Ovary (tissue), 9 donors: Measurements from ENCODE around the gene NNAT. TPM values are rescaled to one million over a fixed set of nuclear protein-coding genes. Genes with fewer than 3 reads are reported as not detected.

Experiments
- DNase-seq, 5 donors: peaks; one replicate each; pipeline ENCODE4 v3.0.0-alpha.2; 2019 to 2020
- H3K27ac ChIP-seq, 2 donors: fragments of 200-600 bp; one replicate each; pipeline versions ENCODE4 v1.5.1 to v1.8.0; 2019 to 2022
- H3K27me3 ChIP-seq: fragments of 200-600 bp; one replicate; pipeline ENCODE4 v1.8.0; 2022
- H3K36me3 ChIP-seq: fragments of 200-600 bp; sonication (generic); one replicate; pipeline ENCODE4 v1.5.1; 2019
- H3K4me1 ChIP-seq: one replicate; pipeline ENCODE4 v1.8.1; 2013; ENCODE audit warnings: mild to moderate bottlenecking, moderate library complexity; ENCODE audit not compliant: insufficient read depth
- H3K4me3 ChIP-seq: fragments of 200-600 bp; sonication (generic); one replicate; pipeline ENCODE4 v1.5.1; 2017
- H3K9me3 ChIP-seq, 2 donors: fragments of 200-600 bp in 1 of 2; sonication (generic) in 1 of 2; one replicate each; pipeline versions ENCODE4 v1.5.1 to v1.8.1; 2013 to 2019; ENCODE audit warnings: mild to moderate bottlenecking in 1 of 2, moderate library complexity in 1 of 2
- EP300 ChIP-seq: sonication (generic); formaldehyde crosslinking; IDR thresholded peaks from one replicate; pipeline ENCODE4 v1.6.1; 2017; ENCODE audit warnings: antibody characterized with exemption
- POLR2A ChIP-seq: fragments of 450-650 bp; IDR thresholded peaks from one replicate; pipeline ENCODE4 v1.6.1; 2017; ENCODE audit warnings: antibody characterized with exemption, mild to moderate bottlenecking, moderate library complexity
- WGBS, 3 donors: extraction: QIAGEN DNeasy Blood & Tissue Kit in 1 of 3; methylation state at CpG; one replicate each; pipeline versions ENCODE4 v1.1.5 to v1.1.7; 2013 to 2017; 5-methylcytosine and 5-hydroxymethylcytosine counted together
- intact Hi-C, 4 donors: fragments of 100-400 bp; cut with DNase I; formaldehyde crosslinking; loops; one replicate each; pipeline versions ENCODE4 v1.11.0 to v1.15.1; 2022 to 2023
- polyA plus RNA-seq, 2 donors: library from polyadenylated mRNA; stranded (reverse); fragments of 200-250 nt in 1 of 2; fragments of 350-450 nt in 1 of 2; fragmentation: Illumina TruSeq in 1 of 2; extraction: RNeasy Lipid Tissue Mini Kit (QIAGEN cat#74804) in 1 of 2; gene quantifications; one replicate each; pipeline ENCODE4 v1.2.3, GENCODE V29; 2013 to 2014
- total RNA-seq, 7 donors: library from RNA; depleted of rRNA in 2 of 7; stranded (reverse); fragments of >200 nt in 2 of 7; fragmentation: NEBNext Ultra II Directional in 3 of 7; extraction: Animal tissue kit (Norgen Biotek cat#: 25700) in 3 of 7; gene quantifications; one replicate each; pipeline versions ENCODE4 v1.1.0 to v1.2.4, GENCODE V29; 2016 to 2023
- TF ChIP-seq, protein P1 (sequence below), 3 donors: fragments of 450-650 bp in 2 of 3; fragments of 200-600 bp in 1 of 3; IDR thresholded peaks; one replicate each; pipeline versions ENCODE4 v1.5.1 to v1.8.0; 2016 to 2022; ENCODE audit warnings: antibody characterized with exemption in 3 of 3, mild to moderate bottlenecking in 1 of 3
- donor health status: DM: no; HTN: no; CAD: no; lungs with moderate emphysema.
- donor health status: DM: no; HTN: no; CAD: no.
- donor health status: Bipolar disorder and iron deficiency.
- donor health status: DM: yes; HTN: yes; CAD: no.
- donor health status: DM: no; HTN: no; CAD: no.
- donor health status: DM: yes; HTN: yes; CAD: no.

NNAT gene
- total and polyA plus RNA-seq, 9 donors: 0.25 to 4.7 (median 0.45) TPM; not detected in 2

DNA sequence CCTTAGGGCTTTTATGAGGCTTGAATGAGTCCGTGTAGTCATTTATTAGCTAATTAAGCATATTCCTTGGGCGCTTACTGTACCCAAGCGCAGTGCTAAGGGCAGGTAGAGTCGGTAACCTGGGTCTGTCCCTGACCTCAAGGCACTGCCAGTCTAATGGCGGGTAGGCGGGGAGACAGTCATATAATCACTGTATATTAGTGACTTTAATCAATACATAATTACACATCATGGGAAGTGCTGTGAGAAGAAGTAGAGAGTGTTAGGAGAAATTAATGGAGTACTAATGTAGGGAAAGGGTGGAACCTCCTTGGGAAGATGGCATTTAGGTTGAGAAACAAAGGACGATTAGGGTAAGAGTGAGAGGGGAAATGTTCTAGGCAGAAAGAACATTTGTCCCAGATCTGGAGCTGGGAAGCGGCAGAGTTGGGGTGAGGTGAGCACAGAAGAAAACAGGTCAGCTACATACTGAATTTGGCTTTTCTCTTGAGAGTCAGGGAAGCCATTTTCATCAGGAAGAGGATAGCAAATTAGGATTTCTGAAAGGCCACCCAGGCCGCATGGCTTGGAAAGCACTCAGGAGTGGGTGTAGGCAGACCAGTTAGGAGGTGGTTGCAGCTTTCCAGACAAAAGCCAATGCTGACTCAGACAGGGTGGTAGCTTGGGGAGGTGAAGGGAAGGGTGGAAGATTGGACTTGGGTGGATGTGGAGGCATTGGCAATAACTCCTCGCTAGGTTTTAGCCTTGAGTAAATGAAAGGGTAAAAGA, 7.6 kb downstream of the NNAT start:
- 37 to 43% (median 42%) methylated on average over 10 of the region's 10 CpGs for WGBS, 3 donors
- Histone ChIP-seq H3K4me1 (peaks cover 13% of the 10 kb centered on the region), H3K4me3 (peak overlapping the region; percentile 87), H3K27me3 (no peaks in the 10 kb centered on the region), H3K9me3 (no peaks in the 10 kb centered on the region), H3K27ac (peak overlapping the region in 1 of 2 donors; percentile 96), H3K36me3 (no peaks in the 10 kb centered on the region)
- no peak for TF ChIP-seq EP300
- intact Hi-C loops: loop anchor here (5.0 to 10.0 kb wide), 4 partner anchors 124 to 144 kb away; no protein-coding TSS in a partner anchor
- no peak for DNase-seq

DNA sequence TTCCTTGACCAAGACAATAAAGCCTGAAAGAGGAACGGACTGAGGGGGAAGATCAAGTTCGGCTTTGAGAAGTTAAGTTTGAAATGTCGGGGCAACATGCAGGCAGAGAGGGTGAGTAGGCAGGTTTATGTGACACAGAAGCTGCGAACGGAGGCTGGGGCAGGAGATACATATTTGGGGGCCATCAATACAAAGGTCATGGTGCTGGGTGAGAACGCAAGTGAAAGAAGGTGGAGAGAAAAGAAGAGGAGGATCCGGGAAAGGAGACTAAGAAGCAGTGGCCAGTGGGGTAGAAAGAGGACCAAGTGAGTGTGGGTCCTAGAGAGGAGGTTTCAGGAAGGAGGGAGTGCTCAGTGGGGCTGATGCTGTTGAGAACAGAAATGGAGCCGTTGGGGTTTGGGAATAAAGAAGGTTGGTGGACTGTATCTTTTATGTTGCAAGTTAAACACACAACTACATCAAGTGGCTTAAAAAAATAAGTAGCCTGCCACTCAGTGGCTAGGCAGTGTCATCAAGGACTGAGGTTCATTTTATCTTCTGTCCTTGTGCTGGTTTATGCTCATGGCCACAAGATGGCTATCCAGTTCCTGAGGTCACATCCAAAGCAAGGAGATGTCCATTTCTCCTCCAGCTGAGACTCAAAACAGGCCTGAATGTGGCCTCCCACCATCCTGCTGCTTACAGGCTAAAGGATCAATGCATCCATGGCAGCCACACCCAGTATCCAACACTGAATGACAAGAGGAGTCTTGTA, 8.3 kb downstream of the NNAT start:
- intact Hi-C loops: loop anchor here (5.0 to 10.0 kb wide), 4 partner anchors 125 to 145 kb away; no protein-coding TSS in a partner anchor
- H3K36me3 ChIP-seq: no peaks in the 10 kb centered on the region
- TF ChIP-seq EP300: no peak
- TF ChIP-seq, protein P1, sequence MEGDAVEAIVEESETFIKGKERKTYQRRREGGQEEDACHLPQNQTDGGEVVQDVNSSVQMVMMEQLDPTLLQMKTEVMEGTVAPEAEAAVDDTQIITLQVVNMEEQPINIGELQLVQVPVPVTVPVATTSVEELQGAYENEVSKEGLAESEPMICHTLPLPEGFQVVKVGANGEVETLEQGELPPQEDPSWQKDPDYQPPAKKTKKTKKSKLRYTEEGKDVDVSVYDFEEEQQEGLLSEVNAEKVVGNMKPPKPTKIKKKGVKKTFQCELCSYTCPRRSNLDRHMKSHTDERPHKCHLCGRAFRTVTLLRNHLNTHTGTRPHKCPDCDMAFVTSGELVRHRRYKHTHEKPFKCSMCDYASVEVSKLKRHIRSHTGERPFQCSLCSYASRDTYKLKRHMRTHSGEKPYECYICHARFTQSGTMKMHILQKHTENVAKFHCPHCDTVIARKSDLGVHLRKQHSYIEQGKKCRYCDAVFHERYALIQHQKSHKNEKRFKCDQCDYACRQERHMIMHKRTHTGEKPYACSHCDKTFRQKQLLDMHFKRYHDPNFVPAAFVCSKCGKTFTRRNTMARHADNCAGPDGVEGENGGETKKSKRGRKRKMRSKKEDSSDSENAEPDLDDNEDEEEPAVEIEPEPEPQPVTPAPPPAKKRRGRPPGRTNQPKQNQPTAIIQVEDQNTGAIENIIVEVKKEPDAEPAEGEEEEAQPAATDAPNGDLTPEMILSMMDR (IDR thresholded peaks at IDR 0.05): no peak
- no peak for TF ChIP-seq POLR2A
- H3K4me1 ChIP-seq: peaks cover 11% of the 10 kb centered on the region
- 71 to 77% (median 73%) methylated on average over 8 of the region's 8 CpGs for WGBS, 3 donors
- no peak overlapping the region for H3K27ac ChIP-seq
- no peaks in the 10 kb centered on the region for H3K27me3 ChIP-seq
- no peak overlapping the region for H3K4me3 ChIP-seq
- no peaks in the 10 kb centered on the region for H3K9me3 ChIP-seq
- no peak for DNase-seq

DNA sequence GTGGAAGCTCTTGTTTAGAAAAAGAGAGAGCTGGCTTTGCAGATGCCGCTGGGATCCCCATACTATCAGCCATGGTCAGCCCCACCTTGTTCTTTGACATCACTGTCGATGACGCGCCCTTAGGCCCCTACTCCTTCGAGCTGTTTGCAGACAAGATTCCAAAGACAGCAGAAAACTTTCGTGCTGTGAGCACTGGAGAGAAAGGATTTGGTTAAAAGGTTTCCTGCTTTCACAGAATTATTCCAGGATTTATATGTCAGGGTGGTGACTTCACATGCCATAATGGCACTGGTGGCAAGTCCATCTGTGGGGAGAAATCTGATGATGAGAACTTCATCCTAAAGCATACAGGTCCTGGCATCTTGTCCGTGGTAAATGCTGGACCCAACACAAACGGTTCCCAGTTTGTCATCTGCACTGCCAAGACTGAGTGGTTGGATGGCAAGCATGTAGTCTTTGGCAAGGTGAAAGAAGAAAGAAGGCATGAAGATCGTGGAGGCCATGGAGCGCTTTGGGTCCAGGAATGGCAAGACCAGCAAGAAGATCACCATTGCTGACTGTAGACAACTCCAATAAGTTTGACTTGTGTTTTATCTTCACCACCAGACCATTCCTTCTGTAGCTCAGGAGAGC, 9.0 kb downstream of the NNAT start:
- intact Hi-C loops: loop anchor here (2.0 to 10.0 kb wide), 8 partner anchors 123 to 333 kb away; no protein-coding TSS in a partner anchor
- DNase-seq: no peak
- TF ChIP-seq POLR2A (no peak), EP300 (no peak)
- TF ChIP-seq, protein P1 (IDR thresholded peaks at IDR 0.05): no peak
- H3K27me3 ChIP-seq: no peaks in the 10 kb centered on the region
- WGBS, 3 donors: 82 to 87% (median 86%) methylated on average over 10 of the region's 10 CpGs
- H3K9me3 ChIP-seq: no peaks in the 10 kb centered on the region
- peaks cover 11% of the 10 kb centered on the region for H3K4me1 ChIP-seq
- H3K36me3 ChIP-seq: no peaks in the 10 kb centered on the region
- H3K4me3 ChIP-seq: no peak overlapping the region
- no peak overlapping the region for H3K27ac ChIP-seq

DNA sequence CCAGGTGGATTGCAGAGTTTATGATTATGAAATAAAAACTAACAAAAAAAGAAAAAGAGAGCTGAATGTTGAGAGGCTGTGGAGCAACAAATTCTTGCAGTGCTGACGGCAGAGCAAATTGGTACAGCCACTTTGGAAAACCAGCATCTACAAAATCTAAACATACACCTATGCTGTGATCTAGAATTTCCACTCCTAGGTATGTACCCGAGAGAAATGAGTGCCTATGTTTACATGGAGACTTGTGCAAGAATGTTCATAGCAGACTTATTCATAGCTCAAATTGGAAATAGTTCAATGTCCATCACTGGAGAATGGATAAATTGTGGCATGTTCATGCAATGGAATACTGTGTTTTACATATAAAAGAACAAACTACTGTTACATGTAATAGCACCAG, 9.6 kb downstream of the NNAT start:
- no peak overlapping the region for H3K4me3 ChIP-seq
- H3K9me3 ChIP-seq: no peaks in the 10 kb centered on the region
- DNase-seq: no peak
- peaks cover 7% of the 10 kb centered on the region for H3K4me1 ChIP-seq
- no peaks in the 10 kb centered on the region for H3K27me3 ChIP-seq
- TF ChIP-seq POLR2A: no peak
- TF ChIP-seq, protein P1 (IDR thresholded peaks at IDR 0.05): no peak
- TF ChIP-seq EP300: no peak
- no peaks in the 10 kb centered on the region for H3K36me3 ChIP-seq
- H3K27ac ChIP-seq: no peak overlapping the region
- 64 to 74% (median 66%) methylated on average over 2 of the region's 2 CpGs for WGBS, 3 donors
- intact Hi-C loops: loop anchor here in 3 of 4 donors (2.0 to 5.0 kb wide), 4 partner anchors 123 to 333 kb away; no protein-coding TSS in a partner anchor
